NK-92 (cell line): ENCODE results near the gene SCN1B.
"Not testable (repeated sequence)": the region's sequence is repeated elsewhere in the genome, so short reads cannot be mapped to it uniquely, and the experiment has no call there.

ENCODE experiments used
- DNase-seq: peaks from one replicate; lab custom pipeline; 2025; ENCODE audit not compliant: unreplicated experiment; lab: John Stamatoyannopoulos, UW

Gene SCN1B

DNA sequence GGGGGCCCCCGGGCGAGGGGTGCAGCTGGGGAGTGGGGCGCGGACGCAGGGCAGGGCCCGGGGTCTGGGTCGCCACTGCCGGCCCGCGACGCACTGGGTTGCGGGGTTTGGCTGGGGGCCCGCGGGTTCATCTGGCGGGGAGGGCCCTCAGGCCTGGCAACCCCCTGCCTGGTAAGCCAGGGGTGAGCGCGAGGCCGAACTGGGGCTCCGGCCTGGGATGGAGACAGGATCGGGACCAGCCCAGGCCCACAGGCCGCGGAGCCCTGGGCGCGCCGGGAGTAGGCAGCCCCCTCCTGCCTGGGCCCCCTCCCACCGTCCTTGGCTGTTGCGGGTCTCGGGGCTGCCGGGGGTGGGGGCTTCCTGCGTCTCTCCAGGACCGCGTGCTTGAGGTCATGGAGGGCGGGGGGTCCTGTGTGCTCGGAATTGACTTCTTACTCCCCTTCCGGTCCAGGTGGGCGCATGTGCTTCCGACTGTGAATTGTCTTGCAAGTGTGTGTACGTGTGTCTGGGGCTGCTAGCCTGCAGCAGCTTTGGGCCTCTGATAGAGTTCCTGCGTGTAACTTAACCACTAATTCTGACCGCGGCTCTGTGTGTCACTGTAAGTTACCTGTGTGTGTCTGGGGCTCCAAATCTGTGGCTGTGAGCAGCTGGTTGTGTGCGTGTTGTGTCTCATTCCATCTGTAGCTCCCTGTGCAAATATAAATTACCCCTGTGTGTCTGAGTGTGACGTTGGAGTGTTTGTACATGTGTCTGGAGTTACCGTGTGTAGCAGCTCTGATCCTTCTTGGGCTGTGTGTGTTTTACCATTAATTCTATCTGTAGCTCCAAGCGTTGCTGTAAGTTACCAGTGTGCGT is 29.4 kb upstream of the SCN1B start:
- DNase-seq: no peak

- no peak for DNase-seq
Observed at GRCh38 chr19:35002037-35002535, 28.2 kb upstream of the SCN1B start.

GRCh38 chr19:35004517-35005255 is 25.6 kb upstream of the SCN1B start:
- DNase-seq: no peak

DNA sequence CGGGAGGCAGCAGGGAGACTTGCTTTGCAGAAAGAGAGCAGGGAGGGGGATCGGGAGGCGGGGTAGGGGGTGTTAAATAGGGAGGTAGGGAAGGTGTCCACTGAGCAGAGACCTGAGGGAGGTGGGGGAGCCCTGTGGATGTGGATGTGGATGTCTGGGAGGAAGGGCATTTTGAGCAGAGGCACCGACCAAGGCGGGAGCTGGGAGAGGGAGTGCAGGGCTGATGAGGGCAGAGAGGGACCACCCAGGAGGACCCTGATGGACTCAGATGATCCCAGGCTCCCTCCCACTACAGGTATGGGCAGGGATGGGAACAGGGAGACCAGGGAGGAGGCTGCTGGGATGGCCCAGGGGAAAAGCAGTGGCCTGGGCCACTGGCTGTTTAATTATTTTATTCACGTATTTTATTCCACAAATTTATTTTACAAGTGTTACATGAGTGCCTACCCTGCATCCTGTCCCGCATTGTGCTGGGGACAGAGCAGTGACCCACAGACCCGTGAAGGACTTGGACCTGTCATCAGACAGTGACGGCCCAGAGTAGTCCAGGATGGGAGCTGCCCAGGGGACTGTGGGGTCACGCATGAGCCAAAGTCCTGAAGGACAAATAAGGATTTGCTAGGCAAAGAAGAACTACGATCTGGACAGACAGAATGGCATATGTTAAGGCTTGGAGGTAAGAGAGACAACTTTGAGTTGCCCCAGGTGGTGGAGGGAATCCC is 24.9 kb upstream of the SCN1B start:
- DNase-seq: no peak

DNA sequence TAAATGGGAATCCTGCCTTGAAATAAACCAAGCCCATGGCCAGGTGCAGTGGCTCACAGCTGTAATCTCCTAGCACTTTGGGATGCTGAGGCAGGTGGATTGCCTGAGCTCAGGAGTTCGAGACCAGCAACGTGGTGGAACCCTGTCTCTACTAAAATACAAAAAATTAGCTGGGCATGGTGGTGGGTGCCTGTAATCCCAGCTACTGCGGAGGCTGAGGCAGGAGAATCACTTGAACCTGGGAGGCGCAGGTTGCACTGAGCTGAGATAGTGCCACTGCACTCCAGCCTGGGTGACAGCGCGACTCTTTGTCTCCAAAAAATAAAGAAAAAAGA is 24.3 kb upstream of the SCN1B start:
- DNase-seq: not testable (repeated sequence)

DNA sequence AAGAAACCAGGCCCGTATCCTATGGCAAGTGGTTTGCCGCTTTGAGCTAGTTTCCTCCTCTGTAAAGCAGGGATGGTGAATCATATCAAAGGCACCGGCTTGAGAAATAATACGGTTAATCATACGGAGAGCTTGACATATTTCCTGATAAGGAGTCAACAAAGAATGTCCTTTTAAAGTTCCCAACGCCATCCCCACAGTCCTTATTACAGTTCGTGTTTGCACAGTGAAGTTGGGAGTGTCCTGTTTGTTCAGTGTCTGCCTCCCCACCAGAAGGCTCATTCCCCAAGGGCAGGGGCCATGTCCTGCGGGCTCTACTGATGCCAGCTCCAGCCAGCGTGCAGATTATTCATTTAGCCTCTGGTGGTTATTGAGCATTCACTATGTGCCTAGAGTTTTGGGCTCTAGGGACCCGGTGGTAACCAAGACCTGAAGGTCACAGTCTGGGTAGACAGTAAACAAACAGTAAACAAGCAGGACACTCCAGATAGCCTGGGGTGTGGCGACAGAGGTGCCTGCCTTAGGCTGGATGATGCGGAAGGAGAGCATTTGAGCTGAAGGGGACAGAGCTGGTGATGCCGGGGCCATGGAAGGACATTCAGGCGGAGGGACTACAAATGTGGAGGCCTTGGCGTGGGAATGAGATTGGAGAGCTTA is 23.8 kb upstream of the SCN1B start:
- DNase-seq: no peak

DNA sequence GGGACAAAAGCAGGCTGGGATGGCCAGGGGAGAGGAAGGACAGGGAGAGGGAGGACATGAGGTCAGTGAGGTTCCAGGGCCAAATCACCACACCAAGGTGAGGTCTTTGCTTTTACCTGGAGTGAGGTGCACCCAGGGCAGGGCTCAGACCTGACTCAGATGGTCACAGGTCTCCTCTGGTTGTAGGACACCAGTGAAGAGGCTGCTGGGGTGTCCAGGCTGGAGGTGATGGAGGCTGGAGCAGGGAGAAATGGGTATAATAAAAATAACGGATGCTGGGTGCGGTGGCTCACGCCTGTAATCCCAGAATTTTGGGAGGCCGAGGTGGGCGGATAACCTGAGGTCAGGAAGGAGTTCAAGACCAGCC is 23.3 kb upstream of the SCN1B start:
- no peak for DNase-seq

DNA sequence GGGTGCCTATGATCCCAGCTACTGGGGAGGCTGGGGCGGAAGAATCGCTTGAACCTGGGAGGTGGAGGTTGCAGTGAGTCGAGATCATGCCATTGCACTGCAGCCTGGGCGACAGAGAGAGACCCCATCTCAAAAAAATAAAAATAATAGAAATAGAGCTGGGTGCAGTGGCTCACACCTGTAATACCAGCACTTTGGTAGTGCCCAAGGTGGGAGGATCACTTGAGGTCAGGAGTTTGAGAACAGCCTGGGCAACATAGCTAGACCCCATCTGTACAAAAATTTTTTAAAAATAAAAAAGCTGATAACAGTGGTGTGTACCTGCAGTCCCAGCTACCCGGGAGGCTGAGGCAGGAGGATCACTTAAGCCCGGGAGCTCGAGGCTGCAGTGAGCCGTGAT is 22.8 kb upstream of the SCN1B start:
- DNase-seq: not testable (repeated sequence)

- no peak for DNase-seq
Observed at GRCh38 chr19:35008891-35009341, 21.4 kb upstream of the SCN1B start.

DNA sequence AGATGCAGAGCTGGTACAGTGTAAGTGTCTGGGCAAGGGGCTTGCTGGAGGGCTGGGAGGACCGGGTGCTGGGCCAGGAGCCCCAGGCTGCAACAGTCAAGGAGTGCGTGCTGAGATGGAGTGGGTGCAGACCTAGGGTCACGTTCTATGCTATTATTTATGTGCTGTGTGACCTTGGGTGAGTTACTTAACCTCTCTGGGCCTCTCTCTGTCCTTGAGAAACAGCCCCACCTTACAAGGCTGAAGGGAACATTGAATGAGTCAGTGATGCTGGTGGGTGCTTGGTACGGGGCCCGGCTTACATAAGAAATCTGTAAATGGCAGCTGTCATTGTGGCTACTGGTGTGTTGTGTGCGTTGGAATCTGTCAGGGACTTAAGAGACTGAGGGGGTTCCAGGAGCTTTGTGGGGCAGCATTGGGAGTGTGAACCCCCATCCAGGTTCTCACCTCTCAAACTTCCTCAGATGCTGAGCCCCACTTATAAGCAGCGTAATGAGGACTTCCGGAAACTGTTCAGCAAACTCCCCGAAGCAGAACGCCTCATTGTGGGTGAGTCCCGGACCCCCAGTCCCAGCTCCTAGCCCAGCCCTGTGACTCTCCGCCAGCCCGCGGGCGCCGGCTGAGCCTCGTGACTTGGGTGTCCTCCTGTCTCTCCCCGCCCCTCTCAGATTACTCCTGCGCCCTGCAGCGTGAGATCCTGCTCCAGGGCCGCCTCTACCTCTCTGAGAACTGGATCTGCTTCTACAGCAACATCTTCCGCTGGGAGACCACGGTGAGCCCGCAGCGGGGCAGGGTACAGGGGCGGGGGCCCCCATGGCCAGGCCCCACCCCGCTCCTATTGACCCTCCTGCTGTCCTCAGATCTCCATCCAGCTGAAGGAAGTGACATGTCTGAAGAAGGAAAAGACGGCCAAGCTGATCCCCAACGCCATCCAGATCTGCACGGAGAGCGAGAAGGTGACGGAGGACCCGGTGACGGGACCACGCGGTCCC is 20.6 kb upstream of the SCN1B start:
- no peak for DNase-seq

DNA sequence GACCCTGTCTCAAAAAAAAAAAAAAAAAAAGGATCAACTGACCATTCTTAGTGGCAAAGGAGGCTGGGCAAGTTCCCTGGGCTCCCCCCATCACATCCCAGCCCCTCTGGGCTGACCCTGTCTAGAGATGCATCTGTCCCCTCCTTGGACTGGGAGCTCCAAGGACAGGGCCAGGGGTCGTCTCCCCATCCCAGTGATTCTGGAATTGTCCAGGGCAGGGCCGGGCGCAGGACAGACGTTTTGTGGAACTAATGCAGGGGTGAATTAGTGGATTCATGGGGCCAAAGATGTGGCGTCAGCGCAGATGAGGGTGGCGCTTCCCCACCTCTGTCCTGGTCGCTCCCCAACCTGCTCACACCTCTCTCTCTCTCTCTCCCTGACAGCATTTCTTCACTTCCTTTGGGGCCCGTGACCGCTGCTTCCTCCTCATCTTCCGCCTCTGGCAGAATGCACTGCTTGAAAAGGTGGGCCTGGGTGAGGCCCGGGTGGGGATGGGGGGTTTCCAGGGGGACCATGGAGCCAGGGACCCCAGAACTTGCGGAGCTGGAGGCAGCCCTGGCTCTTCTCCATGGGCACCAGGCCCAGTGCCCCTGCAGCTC is 19.1 kb upstream of the SCN1B start:
- no peak for DNase-seq

GRCh38 chr19:35011737-35012682 is 18.3 kb upstream of the SCN1B start:
- no peak for DNase-seq

DNA sequence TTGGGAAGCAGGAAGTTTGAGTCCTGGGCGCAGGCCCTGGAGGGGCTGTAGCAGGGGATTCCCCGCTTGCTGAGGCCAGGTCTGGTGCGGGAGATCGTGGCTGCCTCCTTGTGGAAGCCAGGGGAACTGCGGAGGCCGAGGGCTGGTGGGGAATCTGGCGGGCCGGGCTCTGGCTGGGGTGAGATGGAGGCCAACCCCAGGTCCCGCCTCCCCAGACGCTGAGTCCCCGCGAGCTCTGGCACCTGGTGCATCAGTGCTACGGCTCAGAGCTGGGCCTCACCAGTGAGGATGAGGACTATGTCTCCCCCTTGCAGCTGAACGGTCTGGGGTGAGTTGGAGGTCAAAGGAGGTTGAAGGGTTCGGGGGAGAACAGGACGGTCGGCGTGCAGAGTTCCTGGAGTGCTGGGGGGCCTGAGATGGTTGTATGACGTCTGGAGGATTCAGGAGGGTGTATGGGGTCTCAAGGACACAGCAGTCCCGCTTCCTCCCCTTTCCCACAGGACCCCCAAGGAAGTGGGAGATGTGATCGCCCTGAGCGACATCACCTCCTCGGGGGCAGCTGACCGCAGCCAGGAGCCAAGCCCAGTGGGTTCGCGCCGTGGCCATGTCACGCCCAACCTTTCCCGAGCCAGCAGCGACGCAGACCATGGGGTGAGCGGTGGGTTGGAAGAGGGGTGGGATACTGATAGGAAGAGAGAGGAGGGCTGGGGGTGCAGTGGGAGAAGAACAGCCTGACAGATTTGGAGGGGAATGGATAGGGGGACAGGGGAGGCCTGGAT is 17.0 kb upstream of the SCN1B start:
- DNase-seq: no peak

GRCh38 chr19:35013820-35014754 is 16.2 kb upstream of the SCN1B start:
- DNase-seq: no peak

DNA sequence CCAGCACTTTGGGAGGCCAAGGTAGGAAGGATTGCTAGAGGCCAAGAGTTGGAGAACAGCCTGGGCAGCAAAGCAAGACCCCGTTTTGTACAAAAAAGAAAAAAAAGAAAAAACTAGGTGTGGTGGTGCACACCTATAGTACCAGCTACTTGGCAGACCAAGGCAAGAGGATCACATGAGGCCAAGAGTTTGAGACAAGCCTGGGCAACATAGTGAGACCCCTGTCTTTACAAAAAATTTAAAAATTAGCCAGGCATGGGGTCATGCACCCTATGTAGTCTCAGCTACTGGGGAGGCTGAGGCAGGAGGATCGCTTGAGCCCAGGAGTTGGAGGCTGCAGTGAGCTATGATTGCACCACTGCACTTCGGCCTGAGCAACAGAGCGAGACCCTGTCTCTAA is 15.5 kb upstream of the SCN1B start:
- not testable (repeated sequence) for DNase-seq

DNA sequence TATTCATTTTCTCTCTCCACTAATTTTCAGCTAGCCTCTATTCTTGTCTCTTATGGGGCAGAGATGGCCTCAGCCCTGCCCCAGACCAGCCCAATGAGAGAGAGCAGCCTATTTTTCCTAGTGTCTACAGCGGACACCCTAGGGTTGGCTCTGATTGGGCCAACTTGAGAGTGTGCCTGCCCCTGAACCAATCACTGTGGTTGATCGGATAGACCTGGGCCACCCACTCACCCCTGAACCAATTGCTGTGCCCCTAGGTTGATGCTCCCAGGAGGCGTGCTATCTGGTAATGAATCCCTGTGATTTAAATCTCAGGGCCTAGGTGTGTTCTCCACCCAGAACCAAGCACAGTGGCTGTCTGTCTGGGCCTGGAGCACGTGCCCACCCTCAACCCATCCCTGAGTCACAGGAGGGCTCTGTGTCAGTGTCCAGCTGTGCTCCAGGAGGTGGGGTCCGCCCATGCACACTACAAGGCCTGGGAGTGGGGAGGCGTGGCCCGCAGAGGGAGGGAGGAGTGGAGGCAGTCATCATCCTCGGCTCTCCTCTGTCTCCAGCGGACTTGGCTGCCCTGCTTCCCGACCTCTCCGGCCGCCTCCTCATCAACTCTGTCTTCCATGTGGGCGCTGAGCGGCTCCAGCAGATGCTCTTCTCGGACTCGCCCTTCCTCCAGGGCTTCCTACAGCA is 14.9 kb upstream of the SCN1B start:
- no peak for DNase-seq
